Mesendoderm (in vitro differentiated cells): ENCODE measurements around the gene ALDOA.

Experiments
- DNase-seq: peaks from one replicate; pipeline ENCODE4 v3.0.0; 2013
- H2AK5ac ChIP-seq: 2 replicates; pipeline ENCODE4 v1.6.1; 2013; ENCODE audit warnings: low read length, inconsistent platforms
- H2BK120ac ChIP-seq: 2 replicates; pipeline ENCODE4 v1.6.1; 2013; ENCODE audit warnings: low read depth, mild to moderate bottlenecking, low read length, moderate library complexity, mixed read lengths
- H2BK15ac ChIP-seq: replicated peaks from 2 replicates; pipeline ENCODE4 v1.6.1; 2013; ENCODE audit warnings: low read depth, mild to moderate bottlenecking, moderate library complexity
- H2BK5ac ChIP-seq: 2 replicates; pipeline ENCODE4 v1.6.1; 2013; ENCODE audit warnings: low read length, inconsistent platforms
- H3K18ac ChIP-seq: 2 replicates; pipeline ENCODE4 v1.6.1; 2013; ENCODE audit warnings: mild to moderate bottlenecking, low read length, mixed read lengths
- H3K23ac ChIP-seq: one replicate; pipeline ENCODE4 v1.6.1; 2013; ENCODE audit warnings: low read length
- H3K27ac ChIP-seq: 2 replicates; pipeline ENCODE4 v1.5.1; 2013; ENCODE audit warnings: low read depth, mild to moderate bottlenecking, inconsistent platforms, low read length, moderate library complexity
- H3K27me3 ChIP-seq: 2 replicates; pipeline ENCODE4 v1.6.1; 2013; ENCODE audit warnings: low read length, control low read depth, mild to moderate bottlenecking, inconsistent platforms; ENCODE audit not compliant: insufficient read depth, poor library complexity
- H3K36me3 ChIP-seq: 2 replicates; pipeline ENCODE4 v1.6.1; 2013; ENCODE audit warnings: low read length, inconsistent platforms; ENCODE audit not compliant: control insufficient read depth, insufficient read depth
- H3K4ac ChIP-seq: one replicate; pipeline ENCODE4 v1.6.1; 2013; ENCODE audit warnings: low read depth, mild to moderate bottlenecking, low read length, moderate library complexity
- H3K4me1 ChIP-seq: 2 replicates; pipeline ENCODE4 v1.6.1; 2013; ENCODE audit warnings: low read depth, low read length, inconsistent platforms; ENCODE audit not compliant: control insufficient read depth
- H3K4me2 ChIP-seq: 2 replicates; pipeline ENCODE4 v1.6.1; 2013; ENCODE audit warnings: low read length
- H3K4me3 ChIP-seq: 2 replicates; pipeline ENCODE4 v1.5.1; 2013; ENCODE audit warnings: mild to moderate bottlenecking, low read length
- H3K56ac ChIP-seq: one replicate; pipeline ENCODE4 v1.6.1; 2013; ENCODE audit warnings: low read length
- H3K79me1 ChIP-seq: 2 replicates; pipeline ENCODE4 v1.6.1; 2013; ENCODE audit warnings: low read length, inconsistent platforms
- H3K79me2 ChIP-seq: 2 replicates; pipeline ENCODE4 v1.6.1; 2013; ENCODE audit warnings: mild to moderate bottlenecking, low read length; ENCODE audit not compliant: control insufficient read depth, insufficient read depth
- H3K9ac ChIP-seq: 2 replicates; pipeline ENCODE4 v1.6.1; 2013; ENCODE audit warnings: low read length, inconsistent platforms
- H4K5ac ChIP-seq: one replicate; pipeline ENCODE4 v1.6.1; 2013; ENCODE audit warnings: low read length
- H4K8ac ChIP-seq: one replicate; pipeline ENCODE4 v1.6.1; 2013; ENCODE audit warnings: low read depth, mild to moderate bottlenecking, control low read depth, low read length, moderate library complexity
- WGBS: extraction: QIAGEN DNeasy Blood & Tissue Kit; methylation state at CpG from one replicate; pipeline ENCODE4 v1.1.7; 2013; ENCODE audit warnings: low lambda C conversion rate, missing lambda C conversion rate; ENCODE audit not compliant: insufficient coverage; ENCODE audit errors: extremely low coverage; 5-methylcytosine and 5-hydroxymethylcytosine counted together

ALDOA gene

DNA sequence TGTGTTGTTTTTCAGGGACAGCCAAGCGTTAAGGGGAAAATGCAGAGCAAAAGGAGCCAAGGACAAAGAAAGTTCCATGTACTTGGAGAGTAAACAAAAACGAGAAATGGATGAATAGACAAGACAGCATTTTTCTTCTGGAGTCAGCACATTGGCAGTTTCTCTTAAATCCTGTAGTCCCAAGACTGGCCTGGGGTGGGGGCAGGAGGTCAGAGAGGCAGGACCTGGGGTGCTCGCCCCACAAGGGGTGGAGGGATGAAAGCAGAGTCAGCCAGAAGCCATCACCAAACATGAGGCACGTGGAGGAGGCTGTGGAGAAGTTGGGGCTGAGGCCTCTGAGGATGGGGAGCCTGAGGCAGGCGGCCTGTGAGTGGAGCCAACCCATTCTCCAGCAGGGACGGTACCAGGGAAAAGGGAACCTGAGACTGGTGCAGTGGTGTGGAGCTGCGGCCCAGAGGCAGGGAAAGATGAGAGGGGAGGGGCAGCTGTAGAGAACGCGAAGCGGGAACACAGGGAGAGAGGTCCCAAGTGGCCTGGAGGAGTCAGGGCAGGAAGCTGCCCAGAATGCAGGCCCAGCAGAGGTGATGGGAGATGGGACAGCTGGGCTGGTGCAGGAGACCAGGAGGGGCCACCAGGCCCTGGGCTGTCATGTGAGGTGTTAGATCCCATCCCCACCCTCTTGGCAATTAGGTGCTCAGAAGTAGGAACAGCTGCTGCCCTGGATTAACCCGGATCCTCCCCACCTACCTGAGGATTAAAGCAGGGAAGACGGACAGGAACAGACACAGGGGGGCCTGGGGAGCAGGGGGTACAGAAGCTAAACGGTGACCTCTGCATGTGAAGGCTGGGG is 37.7 kb upstream of the ALDOA start:
- Histone ChIP-seq H3K56ac (no peak overlapping the region), H2BK15ac (no peak overlapping the region), H3K4ac (no peak overlapping the region), H3K9ac (no peak overlapping the region), H3K36me3 (no peaks in the 10 kb centered on the region), H3K79me1 (no peaks in the 10 kb centered on the region), H3K18ac (no peak overlapping the region), H3K79me2 (no peaks in the 10 kb centered on the region), H2AK5ac (no peak overlapping the region), H2BK5ac (no peak overlapping the region), H3K23ac (no peak overlapping the region), H4K5ac (no peak overlapping the region), H4K8ac (no peak overlapping the region), H3K4me3 (no peak overlapping the region), H2BK120ac (no peak overlapping the region), H3K4me1 (peaks cover 5% of the 10 kb centered on the region), H3K27me3 (no peaks in the 10 kb centered on the region), H3K27ac (no peak overlapping the region), H3K4me2 (no peak overlapping the region)
- no peak for DNase-seq
- WGBS: no CpG with 5 or more reads among the region's 13 CpGs

- H3K9ac ChIP-seq: no peak overlapping the region
- H3K79me2 ChIP-seq: no peaks in the 10 kb centered on the region
- H2BK15ac ChIP-seq: no peak overlapping the region
- no peak overlapping the region for H3K56ac ChIP-seq
- H4K8ac ChIP-seq: no peak overlapping the region
- no peak overlapping the region for H3K4me3 ChIP-seq
- H4K5ac ChIP-seq: no peak overlapping the region
- no peak overlapping the region for H3K4me2 ChIP-seq
- no peak overlapping the region for H3K18ac ChIP-seq
- H3K23ac ChIP-seq: no peak overlapping the region
- H3K79me1 ChIP-seq: no peaks in the 10 kb centered on the region
- H2AK5ac ChIP-seq: no peak overlapping the region
- H2BK120ac ChIP-seq: no peak overlapping the region
- no peak overlapping the region for H3K27ac ChIP-seq
- no peaks in the 10 kb centered on the region for H3K36me3 ChIP-seq
- H3K4me1 ChIP-seq: peaks cover 5% of the 10 kb centered on the region
- peak; percentile 67 for DNase-seq
- H3K4ac ChIP-seq: no peak overlapping the region
- no CpG with 5 or more reads among the region's 18 CpGs for WGBS
- H2BK5ac ChIP-seq: no peak overlapping the region
- H3K27me3 ChIP-seq: no peaks in the 10 kb centered on the region
Measured at GRCh38 chr16:30028438-30029076, 37.0 kb upstream of the ALDOA start.

DNA sequence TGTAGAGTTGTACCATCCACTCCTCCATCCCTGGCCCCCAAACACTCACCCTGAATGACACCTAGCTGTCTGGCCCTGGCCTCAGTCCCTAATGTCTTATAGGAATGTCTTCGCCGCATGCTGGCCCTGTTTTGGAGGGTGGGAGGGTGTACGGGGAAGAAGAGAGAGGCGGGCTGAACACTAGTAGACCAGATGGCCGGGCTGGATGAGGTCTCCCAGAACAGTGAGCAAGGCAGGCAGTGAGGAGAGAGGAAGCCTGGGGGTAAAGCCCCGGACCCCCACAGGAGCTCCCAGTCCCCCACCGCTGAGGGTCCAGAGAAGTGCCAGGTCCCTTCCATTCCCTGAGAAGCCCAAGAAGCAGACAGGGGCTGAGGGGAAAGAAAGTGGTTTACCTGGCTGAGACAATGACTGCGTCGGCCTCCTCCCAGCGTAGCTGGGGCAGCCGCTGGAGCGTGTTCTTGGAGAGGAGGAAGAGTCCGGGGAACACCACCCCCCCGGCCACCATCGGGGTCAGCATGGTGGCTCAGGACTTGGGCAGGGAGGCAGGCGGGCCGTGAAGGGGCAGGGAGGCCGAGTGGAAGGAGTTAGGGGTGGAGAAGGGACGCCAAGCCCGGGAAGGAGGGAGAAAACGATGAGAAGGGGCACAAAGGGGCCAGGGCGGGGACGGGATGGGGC is 35.4 kb upstream of the ALDOA start:
- Histone ChIP-seq H3K79me1 (no peaks in the 10 kb centered on the region), H4K5ac (no peak overlapping the region), H3K4me2 (peak overlapping the region; percentile 39), H3K4me3 (no peak overlapping the region), H3K9ac (peak overlapping the region; percentile 56), H3K56ac (peak overlapping the region; percentile 83), H3K27ac (no peak overlapping the region), H3K4ac (no peak overlapping the region), H3K79me2 (no peaks in the 10 kb centered on the region), H2BK15ac (no peak overlapping the region), H3K4me1 (peaks cover 5% of the 10 kb centered on the region), H2AK5ac (no peak overlapping the region), H4K8ac (no peak overlapping the region), H2BK120ac (no peak overlapping the region), H3K18ac (no peak overlapping the region), H3K36me3 (no peaks in the 10 kb centered on the region), H3K23ac (no peak overlapping the region), H2BK5ac (no peak overlapping the region), H3K27me3 (no peaks in the 10 kb centered on the region)
- DNase-seq: no peak
- no CpG with 5 or more reads among the region's 23 CpGs for WGBS

DNA sequence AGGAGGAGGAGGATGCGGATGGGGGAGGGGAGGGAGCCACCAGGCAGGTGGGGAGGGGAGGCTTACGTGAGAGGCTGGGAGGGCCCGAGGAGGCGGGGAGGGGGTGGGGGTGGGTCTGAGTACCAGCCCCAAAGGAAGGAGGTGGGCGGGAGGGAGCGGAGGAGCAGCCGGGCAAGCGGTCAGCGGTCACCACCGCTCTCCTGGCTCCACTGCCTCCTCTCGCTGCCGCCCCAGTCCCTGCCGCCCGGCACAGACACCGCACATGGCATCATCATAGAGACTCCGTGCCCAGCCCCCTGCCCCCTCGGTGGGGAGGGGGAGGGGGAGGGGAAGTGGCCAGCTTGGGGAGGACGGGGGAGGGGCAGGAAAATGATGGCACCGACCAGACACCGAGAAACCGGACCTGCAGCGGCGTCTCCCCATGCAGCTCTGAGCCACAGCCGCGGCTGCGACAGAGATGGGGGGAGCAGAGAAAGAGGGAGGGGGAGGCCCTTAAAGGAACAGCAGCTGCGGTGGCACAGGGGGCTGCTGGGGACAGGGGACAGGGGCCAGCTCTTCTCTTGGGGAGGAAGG is 34.6 kb upstream of the ALDOA start, which contains the start of gene TLCD3B:
Gene TLCD3B, minus strand, starts transcription at position 431 of the 573 bp plus-strand sequence. CDS start 744 bp downstream, outside the sequence.
- Histone ChIP-seq H3K4me1 (peaks cover 5% of the 10 kb centered on the region), H3K56ac (peak within 1 kb of the TSS; percentile 85), H4K5ac (no peak within 1 kb of the TSS), H3K4me2 (peak within 1 kb of the TSS; percentile 45), H3K9ac (peak within 1 kb of the TSS; percentile 56), H3K36me3 (no peaks in the 10 kb centered on the region), H3K4ac (peak within 1 kb of the TSS; percentile 21), H3K79me2 (no peaks in the 10 kb centered on the region), H3K18ac (no peak within 1 kb of the TSS), H2AK5ac (no peak within 1 kb of the TSS), H2BK5ac (no peak within 1 kb of the TSS), H3K27ac (no peak within 1 kb of the TSS), H2BK120ac (no peak within 1 kb of the TSS), H3K27me3 (no peaks in the 10 kb centered on the region), H3K23ac (no peak within 1 kb of the TSS), H3K4me3 (peak within 1 kb of the TSS; percentile 16), H4K8ac (no peak within 1 kb of the TSS), H3K79me1 (no peaks in the 10 kb centered on the region), H2BK15ac (no peak within 1 kb of the TSS)
- DNase-seq: peak; percentile 58
- WGBS: no CpG with 5 or more reads among the region's 27 CpGs

DNA sequence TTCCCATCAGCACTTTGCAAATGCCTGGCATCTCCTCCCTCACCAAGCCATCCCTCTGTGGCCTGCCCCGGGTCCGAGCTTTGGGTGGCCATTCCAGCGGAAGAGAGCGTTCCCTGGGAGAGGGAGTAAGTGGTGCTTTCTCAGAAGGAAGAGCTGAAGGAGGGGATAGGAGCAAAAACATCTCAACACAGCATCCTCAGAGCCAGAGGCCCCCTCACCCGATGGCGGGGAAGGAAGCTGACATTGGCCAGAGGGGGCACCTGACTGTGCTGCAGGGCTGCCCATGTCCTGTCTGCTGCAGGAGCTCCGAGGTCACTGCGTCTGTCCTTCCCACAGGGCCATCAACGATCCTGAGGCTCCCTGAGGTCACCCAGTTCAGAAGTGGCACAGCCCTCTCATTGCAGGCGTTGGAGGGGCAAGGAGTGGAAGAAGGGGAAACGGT is 34.1 kb upstream of the ALDOA start:
- H2BK120ac ChIP-seq: no peak overlapping the region
- no peak overlapping the region for H3K18ac ChIP-seq
- H3K79me2 ChIP-seq: no peaks in the 10 kb centered on the region
- WGBS: no CpG with 5 or more reads among the region's 11 CpGs
- H3K27ac ChIP-seq: no peak overlapping the region
- peak overlapping the region; percentile 45 for H3K4me2 ChIP-seq
- no peaks in the 10 kb centered on the region for H3K79me1 ChIP-seq
- no peak overlapping the region for H4K8ac ChIP-seq
- no peak overlapping the region for H2BK15ac ChIP-seq
- H3K23ac ChIP-seq: no peak overlapping the region
- no peak overlapping the region for H3K4ac ChIP-seq
- no peak overlapping the region for H4K5ac ChIP-seq
- no peaks in the 10 kb centered on the region for H3K27me3 ChIP-seq
- peaks cover 5% of the 10 kb centered on the region for H3K4me1 ChIP-seq
- peak overlapping the region; percentile 39 for H3K9ac ChIP-seq
- peak overlapping the region; percentile 85 for H3K56ac ChIP-seq
- H3K36me3 ChIP-seq: no peaks in the 10 kb centered on the region
- no peak overlapping the region for H2BK5ac ChIP-seq
- no peak for DNase-seq
- H3K4me3 ChIP-seq: no peak overlapping the region
- no peak overlapping the region for H2AK5ac ChIP-seq
